ENCODE data around the gene CYB5R2.
A peak's percentile ranks its signal among the peaks of the same experiment; 100 is the strongest.
"Not testable (repeated sequence)": the region's sequence is repeated elsewhere in the genome, so short reads cannot be mapped to it uniquely, and the experiment has no call there.

CYB5R2 gene

DNA sequence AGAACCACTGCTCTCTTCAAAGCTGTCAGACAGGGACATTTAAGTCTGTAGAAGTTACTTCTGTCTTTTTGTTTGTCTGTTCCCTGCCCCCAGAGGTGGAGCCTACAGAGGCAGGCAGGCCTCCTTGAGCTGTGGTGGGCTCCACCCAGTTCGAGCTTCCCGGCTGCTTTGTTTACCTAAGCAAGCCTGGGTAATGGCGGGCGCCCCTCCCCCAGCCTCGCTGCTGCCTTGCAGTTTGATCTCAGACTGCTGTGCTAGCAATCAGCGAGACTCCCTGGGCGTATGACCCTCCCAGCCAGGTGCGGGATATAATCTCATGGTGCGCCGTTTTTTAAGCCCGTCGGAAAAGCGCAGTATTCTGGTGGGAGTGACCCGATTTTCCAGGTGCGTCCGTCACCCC is 9.8 kb downstream of the CYB5R2 start:
- not testable (repeated sequence) for H2AFZ ChIP-seq (ENCODE audit: low read length); H3K4me2 ChIP-seq (ENCODE audit: insufficient read depth, low read length, poor library complexity, severe bottlenecking); H3K4ac ChIP-seq (ENCODE audit: low read length); H3K4me3 ChIP-seq (ENCODE audit: low read length in 2 of 2); H2BK15ac ChIP-seq (ENCODE audit: low read length); H2BK12ac ChIP-seq (ENCODE audit: low read length); H3K23ac ChIP-seq (ENCODE audit: low read depth, low read length, poor library complexity); H3K14ac ChIP-seq (ENCODE audit: low read length); H4K91ac ChIP-seq (ENCODE audit: low read depth, low read length, poor library complexity); H3K79me1 ChIP-seq (ENCODE audit: low read depth, low read length); H2AK5ac ChIP-seq (ENCODE audit: low read depth, low read length); H2BK5ac ChIP-seq (ENCODE audit: low read length); H3K9ac ChIP-seq (ENCODE audit: low read depth, low read length, poor library complexity); H4K8ac ChIP-seq (ENCODE audit: low read depth, low read length); H3K18ac ChIP-seq (ENCODE audit: low read length); DNase-seq (ENCODE audit: low spot score); H2BK120ac ChIP-seq (ENCODE audit: low read depth, low read length); H3K27ac ChIP-seq (replicated peaks; ENCODE audit: low read length); H3K27me3 ChIP-seq (ENCODE audit: control insufficient read depth in 3 of 3, insufficient read depth in 3 of 3, low read depth in 1 of 3, low read length in 3 of 3)
- H3K4me1 ChIP-seq (ENCODE audit: control insufficient read depth in 2 of 2, insufficient read depth in 1 of 2, low read depth in 1 of 2, low read length in 2 of 2), result peaks cover 5 to 11% of the 10 kb centered on the region in 2 donors
- peaks cover 0 to 18% of the 10 kb centered on the region in 2 donors for H3K36me3 ChIP-seq (replicated peaks in 1 of 2; ENCODE audit: control insufficient read depth in 2 of 2, insufficient read depth in 2 of 2, low read length in 2 of 2)
- peaks cover 4 to 17% of the 10 kb centered on the region in 2 donors for H3K9me3 ChIP-seq (replicated peaks in 1 of 2; ENCODE audit: control insufficient read depth in 2 of 2, insufficient read depth in 1 of 2, low read depth in 1 of 2, low read length in 2 of 2)
- WGBS, 2 donors (ENCODE audit: extremely low coverage in 2 of 2, insufficient read length in 2 of 2, insufficient replicate concordance in 1 of 2), result no CpG with 5 or more reads among the region's 16 CpGs

DNA sequence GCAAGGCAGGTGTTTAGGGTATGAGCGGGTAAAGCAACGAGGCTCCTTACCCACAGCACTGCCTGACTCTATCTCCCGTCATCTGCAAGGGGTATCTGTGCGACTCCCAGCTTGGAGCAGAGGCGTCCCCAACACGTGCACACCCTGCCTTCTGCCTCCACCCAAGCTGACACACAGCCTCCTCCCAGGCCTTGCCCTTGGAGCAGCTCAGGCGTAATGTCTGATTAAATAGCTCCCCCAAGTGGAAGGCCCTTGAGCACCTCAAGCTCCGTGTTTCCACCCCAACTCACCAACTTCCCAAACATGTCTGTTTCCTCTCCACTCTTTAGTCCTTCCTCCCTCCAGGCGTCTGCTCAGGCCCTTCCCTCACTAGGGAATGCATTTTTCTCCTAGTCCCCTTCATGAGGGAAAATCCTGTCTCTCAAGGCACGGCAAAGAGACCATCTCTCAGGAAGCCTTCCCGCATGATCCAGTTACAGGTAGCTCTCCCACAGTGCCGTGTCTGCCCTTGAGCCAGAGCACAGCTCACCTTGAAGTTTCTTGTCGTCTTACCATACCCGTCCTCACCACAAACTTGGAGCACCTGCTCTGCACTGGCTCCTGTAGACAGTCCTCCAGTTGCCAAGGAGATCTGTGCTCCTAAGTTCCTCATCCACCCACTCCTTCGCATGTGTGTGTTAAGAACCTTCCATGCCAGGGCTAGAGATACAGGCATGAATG is 15.8 kb downstream of the CYB5R2 start:
- Histone ChIP-seq H3K27ac (replicated peaks; ENCODE audit: low read length) (no peak overlapping the region), H2BK120ac (ENCODE audit: low read depth, low read length) (no peak overlapping the region), H3K4me2 (ENCODE audit: insufficient read depth, low read length, poor library complexity, severe bottlenecking) (no peak overlapping the region), H3K4me3 (ENCODE audit: low read length in 2 of 2) (no peak overlapping the region), H3K4ac (ENCODE audit: low read length) (no peak overlapping the region), H3K4me1 (ENCODE audit: control insufficient read depth in 2 of 2, insufficient read depth in 1 of 2, low read depth in 1 of 2, low read length in 2 of 2) (no peaks in the 10 kb centered on the region), H3K27me3 (ENCODE audit: control insufficient read depth in 3 of 3, insufficient read depth in 3 of 3, low read depth in 1 of 3, low read length in 3 of 3) (no peaks in the 10 kb centered on the region), H2AK5ac (ENCODE audit: low read depth, low read length) (peak overlapping the region; percentile 16), H3K9ac (ENCODE audit: low read depth, low read length, poor library complexity) (peak overlapping the region; percentile 64), H2BK5ac (ENCODE audit: low read length) (no peak overlapping the region), H3K36me3 (replicated peaks in 1 of 2; ENCODE audit: control insufficient read depth in 2 of 2, insufficient read depth in 2 of 2, low read length in 2 of 2) (no peaks in the 10 kb centered on the region), H2AFZ (ENCODE audit: low read length) (peak overlapping the region; percentile 19), H3K79me1 (ENCODE audit: low read depth, low read length) (no peaks in the 10 kb centered on the region), H2BK12ac (ENCODE audit: low read length) (peak overlapping the region; percentile 82), H3K9me3 (replicated peaks in 1 of 2; ENCODE audit: control insufficient read depth in 2 of 2, insufficient read depth in 1 of 2, low read depth in 1 of 2, low read length in 2 of 2) (peaks cover 0 to 2% of the 10 kb centered on the region in 2 donors), H4K91ac (ENCODE audit: low read depth, low read length, poor library complexity) (no peak overlapping the region), H2BK15ac (ENCODE audit: low read length) (no peak overlapping the region), H3K23ac (ENCODE audit: low read depth, low read length, poor library complexity) (peak overlapping the region; percentile 62), H3K18ac (ENCODE audit: low read length) (peak overlapping the region; percentile 22), H4K8ac (ENCODE audit: low read depth, low read length) (no peak overlapping the region), H3K14ac (ENCODE audit: low read length) (no peak overlapping the region)
- no CpG with 5 or more reads among the region's 15 CpGs for WGBS, 2 donors (ENCODE audit: extremely low coverage in 2 of 2, insufficient read length in 2 of 2, insufficient replicate concordance in 1 of 2)
- DNase-seq (ENCODE audit: low spot score), result peak; percentile 57

DNA sequence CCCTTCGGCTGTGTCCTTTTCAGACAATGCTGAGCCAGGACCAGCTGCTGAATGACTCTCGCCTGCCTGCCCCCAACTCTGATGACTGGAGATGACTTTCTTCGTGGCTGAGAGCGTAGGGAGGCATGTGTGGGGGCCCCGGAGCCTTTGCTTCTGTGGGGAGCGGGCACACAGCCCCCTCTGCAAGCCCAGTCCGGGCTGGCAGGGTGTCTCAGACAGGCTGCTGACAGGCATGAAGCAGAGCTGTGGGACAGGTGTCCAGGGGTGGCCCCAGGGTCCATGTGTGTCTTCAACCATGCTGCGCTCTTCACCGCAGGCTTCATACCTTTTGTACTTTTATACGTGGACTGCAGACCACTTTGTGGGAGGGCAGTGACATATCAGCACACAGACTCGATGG is 16.6 kb downstream of the CYB5R2 start:
- Histone ChIP-seq H3K9ac (ENCODE audit: low read depth, low read length, poor library complexity) (no peak overlapping the region), H3K9me3 (replicated peaks in 1 of 2; ENCODE audit: control insufficient read depth in 2 of 2, insufficient read depth in 1 of 2, low read depth in 1 of 2, low read length in 2 of 2) (peaks cover 0 to 2% of the 10 kb centered on the region in 2 donors), H3K4me3 (ENCODE audit: low read length in 2 of 2) (no peak overlapping the region), H2BK15ac (ENCODE audit: low read length) (no peak overlapping the region), H2AK5ac (ENCODE audit: low read depth, low read length) (peak overlapping the region; percentile 11), H2BK12ac (ENCODE audit: low read length) (no peak overlapping the region), H3K27me3 (ENCODE audit: control insufficient read depth in 3 of 3, insufficient read depth in 3 of 3, low read depth in 1 of 3, low read length in 3 of 3) (no peaks in the 10 kb centered on the region), H3K23ac (ENCODE audit: low read depth, low read length, poor library complexity) (no peak overlapping the region), H3K14ac (ENCODE audit: low read length) (no peak overlapping the region), H2AFZ (ENCODE audit: low read length) (peak overlapping the region; percentile 23), H3K4ac (ENCODE audit: low read length) (no peak overlapping the region), H3K79me1 (ENCODE audit: low read depth, low read length) (no peaks in the 10 kb centered on the region), H3K18ac (ENCODE audit: low read length) (peak overlapping the region; percentile 60), H3K4me1 (ENCODE audit: control insufficient read depth in 2 of 2, insufficient read depth in 1 of 2, low read depth in 1 of 2, low read length in 2 of 2) (no peaks in the 10 kb centered on the region), H2BK120ac (ENCODE audit: low read depth, low read length) (no peak overlapping the region), H4K91ac (ENCODE audit: low read depth, low read length, poor library complexity) (no peak overlapping the region), H3K36me3 (replicated peaks in 1 of 2; ENCODE audit: control insufficient read depth in 2 of 2, insufficient read depth in 2 of 2, low read length in 2 of 2) (no peaks in the 10 kb centered on the region), H2BK5ac (ENCODE audit: low read length) (no peak overlapping the region), H4K8ac (ENCODE audit: low read depth, low read length) (no peak overlapping the region), H3K27ac (replicated peaks; ENCODE audit: low read length) (no peak overlapping the region), H3K4me2 (ENCODE audit: insufficient read depth, low read length, poor library complexity, severe bottlenecking) (no peak overlapping the region)
- no peak for DNase-seq (ENCODE audit: low spot score)
- WGBS, 2 donors (ENCODE audit: extremely low coverage in 2 of 2, insufficient read length in 2 of 2, insufficient replicate concordance in 1 of 2), result no CpG with 5 or more reads among the region's 11 CpGs

DNA sequence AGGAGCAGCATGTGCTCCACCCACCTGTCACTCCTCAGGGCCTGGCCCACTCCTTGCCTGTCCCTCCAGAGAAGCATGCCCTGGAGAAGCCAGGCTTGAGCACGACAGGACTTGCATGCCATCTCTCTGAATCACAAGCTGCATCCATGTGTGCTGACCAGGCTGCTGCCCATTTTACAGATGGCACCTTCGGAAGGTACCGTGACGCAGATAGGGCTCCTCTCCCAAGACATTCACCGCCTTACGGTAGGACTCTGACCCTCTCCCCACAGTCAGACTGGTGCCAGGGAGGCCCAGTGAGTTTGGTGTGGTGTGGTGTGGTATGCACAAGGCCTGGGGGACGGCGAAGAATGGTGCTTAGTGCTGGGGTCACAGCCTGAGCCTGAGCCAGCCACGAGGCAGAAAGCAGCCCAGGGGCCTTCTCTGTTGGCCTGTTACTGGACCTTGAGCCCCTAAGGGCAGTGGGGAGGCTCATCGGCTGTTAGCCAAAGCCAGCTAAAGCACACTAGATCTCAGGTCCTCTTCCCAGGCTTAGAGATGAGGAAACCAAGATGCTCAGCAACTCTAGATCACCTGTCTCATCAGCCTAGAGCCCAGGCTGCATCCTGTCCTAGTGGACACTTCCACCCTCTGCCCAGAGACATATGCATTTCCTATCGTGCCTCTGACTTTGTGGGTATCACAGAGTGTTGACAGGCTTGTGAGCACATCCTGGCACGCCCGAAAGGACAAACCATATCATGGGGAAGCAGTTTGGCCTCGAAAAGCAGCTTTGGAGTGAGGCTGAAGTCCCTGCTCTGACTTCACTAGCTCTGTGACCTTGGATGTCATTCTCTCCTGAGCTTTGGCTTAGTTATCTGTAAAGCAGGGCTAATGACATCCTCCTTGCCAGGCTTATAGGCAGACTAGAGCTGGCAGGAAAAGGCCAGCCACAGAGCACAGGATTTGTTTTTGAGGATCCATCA is 17.8 kb downstream of the CYB5R2 start:
- H3K23ac ChIP-seq (ENCODE audit: low read depth, low read length, poor library complexity), result no peak overlapping the region
- H3K9me3 ChIP-seq (replicated peaks in 1 of 2; ENCODE audit: control insufficient read depth in 2 of 2, insufficient read depth in 1 of 2, low read depth in 1 of 2, low read length in 2 of 2), result peaks cover 0 to 2% of the 10 kb centered on the region in 2 donors
- H2BK5ac ChIP-seq (ENCODE audit: low read length), result no peak overlapping the region
- no peaks in the 10 kb centered on the region for H3K36me3 ChIP-seq (replicated peaks in 1 of 2; ENCODE audit: control insufficient read depth in 2 of 2, insufficient read depth in 2 of 2, low read length in 2 of 2)
- H2AK5ac ChIP-seq (ENCODE audit: low read depth, low read length), result no peak overlapping the region
- no peak overlapping the region for H3K4ac ChIP-seq (ENCODE audit: low read length)
- H2BK120ac ChIP-seq (ENCODE audit: low read depth, low read length), result no peak overlapping the region
- no CpG with 5 or more reads among the region's 14 CpGs for WGBS, 2 donors (ENCODE audit: extremely low coverage in 2 of 2, insufficient read length in 2 of 2, insufficient replicate concordance in 1 of 2)
- H3K4me2 ChIP-seq (ENCODE audit: insufficient read depth, low read length, poor library complexity, severe bottlenecking), result no peak overlapping the region
- no peaks in the 10 kb centered on the region for H3K79me1 ChIP-seq (ENCODE audit: low read depth, low read length)
- no peak overlapping the region for H3K27ac ChIP-seq (replicated peaks; ENCODE audit: low read length)
- H3K9ac ChIP-seq (ENCODE audit: low read depth, low read length, poor library complexity), result no peak overlapping the region
- H2BK12ac ChIP-seq (ENCODE audit: low read length), result no peak overlapping the region
- H4K91ac ChIP-seq (ENCODE audit: low read depth, low read length, poor library complexity), result no peak overlapping the region
- no peak overlapping the region for H4K8ac ChIP-seq (ENCODE audit: low read depth, low read length)
- H2BK15ac ChIP-seq (ENCODE audit: low read length), result no peak overlapping the region
- DNase-seq (ENCODE audit: low spot score), result no peak
- H3K27me3 ChIP-seq (ENCODE audit: control insufficient read depth in 3 of 3, insufficient read depth in 3 of 3, low read depth in 1 of 3, low read length in 3 of 3), result no peaks in the 10 kb centered on the region
- no peak overlapping the region for H3K14ac ChIP-seq (ENCODE audit: low read length)
- H3K18ac ChIP-seq (ENCODE audit: low read length), result peak overlapping the region; percentile 51
- H2AFZ ChIP-seq (ENCODE audit: low read length), result no peak overlapping the region
- H3K4me1 ChIP-seq (ENCODE audit: control insufficient read depth in 2 of 2, insufficient read depth in 1 of 2, low read depth in 1 of 2, low read length in 2 of 2), result no peaks in the 10 kb centered on the region
- H3K4me3 ChIP-seq (ENCODE audit: low read length in 2 of 2), result no peak overlapping the region
